ENCODE measurements around the gene PCIF1. TPM values are rescaled to one million over a fixed set of nuclear protein-coding genes. Genes with fewer than 3 reads are reported as not detected.

Gene PCIF1
- total and polyA plus RNA-seq, 9 of the 15 experiments (the other 6 are each of a cell fraction or from before 2014, with no cell fraction given) = 5.8 to 29.4 (median 11.3) TPM

GRCh38 chr20:45896641-45897161, 37.8 kb upstream of the PCIF1 start (continued):
- TF ChIP-seq ZBTB7A (IDR thresholded peaks at IDR 0.05; ENCODE audit: borderline replicate concordance, control insufficient read depth, low read depth, low read length) (no peak), PURB (CRISPR knock-in tag; IDR thresholded peaks at IDR 0.05; ENCODE audit: low read depth) (no peak), ZNF740 (CRISPR knock-in tag; IDR thresholded peaks at IDR 0.05) (0 out of 2 replicates have a peak, but pooled peaks have one; percentile 18), ZNF740 (tag; IDR thresholded peaks at IDR 0.05) (no peak)

GRCh38 chr20:45897289-45897688, 37.2 kb upstream of the PCIF1 start:
- POLR2A ChIA-PET = interaction anchor here (0.6 to 1.4 kb wide), 4 partner anchors 9 to 603 kb away, joined by 3 to 6 read pairs (median 4); partner anchors contain the start of gene PCIF1
- in situ Hi-C loops (cut with MboI) = no loop called here

More at GRCh38 chr20:45897289-45897688, 37.2 kb upstream of the PCIF1 start:
- DNase-seq (ENCODE audit: extremely low read depth in 1 of 4, low spot score in 3 of 4) (no peak), ATAC-seq (no peak), FAIRE-seq (no peak)
- whole genome bisulfite sequencing (ENCODE audit: insufficient coverage, low coverage, missing lambda C conversion rate) = 60% methylated on average over 2 of the region's 2 CpGs
- no peaks in the 10 kb centered on the region for H3K9me3 ChIP-seq (replicated peaks; ENCODE audit: control insufficient read depth, insufficient read depth, low read depth, low read length)
- no peaks in the 10 kb centered on the region for H3K79me2 ChIP-seq (ENCODE audit: control insufficient read depth, insufficient read depth, low read length)
- no TSS peak for BruUV-seq (replicated peaks)
- no peak overlapping the region for H3K4me2 ChIP-seq (ENCODE audit: insufficient read depth, low read length)
- CTCF ChIA-PET (ENCODE audit: low intra/inter-chr PET ratio) = no interaction called here
- H3K4me3 ChIP-seq = no peak overlapping the region
- H3K4me1 ChIP-seq (replicated peaks in 1 of 2; ENCODE audit: control insufficient read depth in 2 of 2, insufficient read depth in 2 of 2, low read length in 2 of 2) = peaks cover 1 to 12% of the 10 kb centered on the region in 2 experiments; a peak in 4 of 5 replicates
- H3K27me3 ChIP-seq (ENCODE audit: control insufficient read depth in 2 of 2, insufficient read depth in 2 of 2, low read length in 2 of 2) = no peaks in the 10 kb centered on the region
- no peak overlapping the region for H3K27ac ChIP-seq (ENCODE audit: extremely low read depth, low read depth, low read length)
- TF ChIP-seq RBM25 (IDR thresholded peaks at IDR 0.05; ENCODE audit: low read depth, low read length, severe bottlenecking) (peak; percentile 74), ZBTB12 (CRISPR knock-in tag; IDR thresholded peaks at IDR 0.05) (no peak), POLR2AphosphoS2 (IDR thresholded peaks at IDR 0.05; ENCODE audit: low read length) (0 out of 2 replicates have a peak, but pooled peaks have one; percentile 32)
- H3K36me3 ChIP-seq (ENCODE audit: control insufficient read depth, insufficient read depth, low read length) = peaks cover 59% of the 10 kb centered on the region; the same call in 2 of the 3 replicates
- H4K20me1 ChIP-seq (replicated peaks; ENCODE audit: control insufficient read depth, insufficient read depth, low read length) = no peaks in the 10 kb centered on the region
- no peaks in the 10 kb centered on the region for H3K9me1 ChIP-seq (ENCODE audit: control insufficient read depth, insufficient read depth, low read length)
- no peak overlapping the region for H2AFZ ChIP-seq (ENCODE audit: low read depth, low read length)
- H3K9ac ChIP-seq (ENCODE audit: insufficient read depth in 1 of 2, low read depth in 2 of 2, low read length in 2 of 2) = no peak overlapping the region; a peak in 1 of 4 replicates
- intact Hi-C loops (cut with micrococcal nuclease) = no loop called here

Measured in K562 (cell line).